Testis (tissue), 2 donors: ENCODE results near the gene NOL11.
"Not testable (repeated sequence)": the region's sequence is repeated elsewhere in the genome, so short reads cannot be mapped to it uniquely, and the experiment has no call there.

Experiments used
- POLR2A ChIP-seq: fragments of 450-650 bp; IDR thresholded peaks from one replicate; pipeline ENCODE4 v1.6.1; 2017; ENCODE audit warnings: antibody characterized with exemption, mild to moderate bottlenecking, moderate library complexity
- TF ChIP-seq, protein P1 (sequence below), 3 experiments: fragments of 450-650 bp in 2 of 3; fragments of 200-600 bp in 1 of 3; sonication (generic) in 1 of 3; IDR thresholded peaks; one replicate each; pipeline ENCODE4 v1.5.1; 2016 to 2019; ENCODE audit warnings: antibody characterized with exemption in 3 of 3, mild to moderate bottlenecking in 2 of 3, moderate library complexity in 1 of 3

- TF ChIP-seq, protein P1, sequence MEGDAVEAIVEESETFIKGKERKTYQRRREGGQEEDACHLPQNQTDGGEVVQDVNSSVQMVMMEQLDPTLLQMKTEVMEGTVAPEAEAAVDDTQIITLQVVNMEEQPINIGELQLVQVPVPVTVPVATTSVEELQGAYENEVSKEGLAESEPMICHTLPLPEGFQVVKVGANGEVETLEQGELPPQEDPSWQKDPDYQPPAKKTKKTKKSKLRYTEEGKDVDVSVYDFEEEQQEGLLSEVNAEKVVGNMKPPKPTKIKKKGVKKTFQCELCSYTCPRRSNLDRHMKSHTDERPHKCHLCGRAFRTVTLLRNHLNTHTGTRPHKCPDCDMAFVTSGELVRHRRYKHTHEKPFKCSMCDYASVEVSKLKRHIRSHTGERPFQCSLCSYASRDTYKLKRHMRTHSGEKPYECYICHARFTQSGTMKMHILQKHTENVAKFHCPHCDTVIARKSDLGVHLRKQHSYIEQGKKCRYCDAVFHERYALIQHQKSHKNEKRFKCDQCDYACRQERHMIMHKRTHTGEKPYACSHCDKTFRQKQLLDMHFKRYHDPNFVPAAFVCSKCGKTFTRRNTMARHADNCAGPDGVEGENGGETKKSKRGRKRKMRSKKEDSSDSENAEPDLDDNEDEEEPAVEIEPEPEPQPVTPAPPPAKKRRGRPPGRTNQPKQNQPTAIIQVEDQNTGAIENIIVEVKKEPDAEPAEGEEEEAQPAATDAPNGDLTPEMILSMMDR (IDR thresholded peaks at IDR 0.05) = not testable (repeated sequence)
- not testable (repeated sequence) for TF ChIP-seq POLR2A
Observed at GRCh38 chr17:67754686-67755085, 37.0 kb downstream of the NOL11 start.
